Mesothelial cell of epicardium (in vitro differentiated cells): Measurements from ENCODE around the gene OLA1. TPM values are rescaled to one million over a fixed set of nuclear protein-coding genes. Genes with fewer than 3 reads are reported as not detected.

ENCODE experiments used
- DNase-seq, 2 experiments: peaks; one replicate each; pipeline ENCODE4 v3.0.0; 2021; ENCODE audit warnings: low spot score in 2 of 2; ENCODE audit not compliant: unreplicated experiment in 2 of 2
- H3K27ac Mint-ChIP-seq: 2 replicates; pipeline ENCODE4 v1.8.0; 2021; ENCODE audit warnings: mixed read lengths
- H3K27me3 Mint-ChIP-seq: 2 replicates; pipeline ENCODE4 v1.8.0; 2021; ENCODE audit warnings: low read depth, mixed read lengths
- H3K36me3 Mint-ChIP-seq: 2 replicates; pipeline ENCODE4 v1.8.0; 2021; ENCODE audit warnings: mixed read lengths
- H3K4me1 Mint-ChIP-seq: 2 replicates; pipeline ENCODE4 v1.8.0; 2021; ENCODE audit warnings: mixed read lengths
- H3K4me3 Mint-ChIP-seq: 2 replicates; pipeline ENCODE4 v1.8.0; 2021; ENCODE audit warnings: mild to moderate bottlenecking, moderate library complexity, mixed read lengths
- H3K9me3 Mint-ChIP-seq: 2 replicates; pipeline ENCODE4 v1.8.0; 2021; ENCODE audit warnings: mixed read lengths
- total RNA-seq: library from RNA; stranded (reverse); gene quantifications from 3 replicates; pipeline ENCODE4 v1.2.1, GENCODE V29; 2021
- TF ChIP-seq, protein P1 (sequence below): fragments of 200-600 bp; sonication (generic); IDR thresholded peaks from one replicate; pipeline ENCODE4 v1.5.0; 2021; ENCODE audit warnings: antibody characterized with exemption; ENCODE audit not compliant: unreplicated experiment

The OLA1 gene
- total RNA-seq, 1 donor from 2014 or later = 87.3 TPM

DNA sequence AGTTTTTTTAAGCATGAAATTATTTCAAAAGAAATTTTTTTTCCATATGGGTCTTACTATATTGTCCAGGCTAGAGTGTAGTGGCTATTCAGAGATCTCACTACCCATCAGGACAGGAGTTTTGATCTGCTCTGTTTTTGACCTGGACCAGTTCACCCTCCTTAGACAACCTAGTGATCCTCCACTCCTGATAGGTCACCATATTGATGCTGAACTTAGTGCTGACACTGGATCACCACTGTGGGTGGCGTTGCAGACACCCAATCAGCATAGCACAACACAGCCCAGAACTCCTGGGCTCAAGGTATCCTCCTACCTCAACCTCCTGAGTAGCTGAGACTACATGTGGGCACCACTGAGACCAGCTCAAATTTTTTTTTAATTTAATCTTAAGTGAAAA, 8.2 kb downstream of the OLA1 start:
- Mint-ChIP-seq H3K27ac (no peak overlapping the region), H3K27me3 (no peaks in the 10 kb centered on the region), H3K4me1 (no peaks in the 10 kb centered on the region), H3K4me3 (no peak overlapping the region), H3K9me3 (no peaks in the 10 kb centered on the region), H3K36me3 (peaks cover 14% of the 10 kb centered on the region)
- TF ChIP-seq, protein P1, sequence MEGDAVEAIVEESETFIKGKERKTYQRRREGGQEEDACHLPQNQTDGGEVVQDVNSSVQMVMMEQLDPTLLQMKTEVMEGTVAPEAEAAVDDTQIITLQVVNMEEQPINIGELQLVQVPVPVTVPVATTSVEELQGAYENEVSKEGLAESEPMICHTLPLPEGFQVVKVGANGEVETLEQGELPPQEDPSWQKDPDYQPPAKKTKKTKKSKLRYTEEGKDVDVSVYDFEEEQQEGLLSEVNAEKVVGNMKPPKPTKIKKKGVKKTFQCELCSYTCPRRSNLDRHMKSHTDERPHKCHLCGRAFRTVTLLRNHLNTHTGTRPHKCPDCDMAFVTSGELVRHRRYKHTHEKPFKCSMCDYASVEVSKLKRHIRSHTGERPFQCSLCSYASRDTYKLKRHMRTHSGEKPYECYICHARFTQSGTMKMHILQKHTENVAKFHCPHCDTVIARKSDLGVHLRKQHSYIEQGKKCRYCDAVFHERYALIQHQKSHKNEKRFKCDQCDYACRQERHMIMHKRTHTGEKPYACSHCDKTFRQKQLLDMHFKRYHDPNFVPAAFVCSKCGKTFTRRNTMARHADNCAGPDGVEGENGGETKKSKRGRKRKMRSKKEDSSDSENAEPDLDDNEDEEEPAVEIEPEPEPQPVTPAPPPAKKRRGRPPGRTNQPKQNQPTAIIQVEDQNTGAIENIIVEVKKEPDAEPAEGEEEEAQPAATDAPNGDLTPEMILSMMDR = no peak
- no peak for DNase-seq

DNA sequence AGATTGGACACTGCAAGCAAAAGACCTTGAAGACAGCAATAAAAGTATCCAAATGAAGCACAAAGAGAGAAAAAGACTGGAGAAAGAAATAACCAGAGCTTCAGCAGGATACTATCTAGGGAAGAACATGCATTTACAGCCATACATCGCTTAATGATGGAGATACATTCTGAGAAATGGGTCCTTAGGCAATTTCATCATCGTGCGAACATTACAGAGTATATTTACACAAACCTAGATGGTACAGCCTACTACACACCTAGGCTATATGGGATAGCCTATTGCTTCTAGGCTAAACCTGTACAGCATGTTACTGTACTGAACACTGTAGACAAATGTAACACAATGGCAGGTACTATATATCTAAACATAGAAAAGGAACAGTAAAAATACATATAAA, 11.9 kb downstream of the OLA1 start:
- TF ChIP-seq, protein P1 = no peak
- peaks cover 11% of the 10 kb centered on the region for H3K36me3 Mint-ChIP-seq
- no peak overlapping the region for H3K4me3 Mint-ChIP-seq
- H3K27me3 Mint-ChIP-seq = no peaks in the 10 kb centered on the region
- H3K9me3 Mint-ChIP-seq = no peaks in the 10 kb centered on the region
- H3K27ac Mint-ChIP-seq = no peak overlapping the region
- DNase-seq = no peak
- peaks cover 3% of the 10 kb centered on the region for H3K4me1 Mint-ChIP-seq

DNA sequence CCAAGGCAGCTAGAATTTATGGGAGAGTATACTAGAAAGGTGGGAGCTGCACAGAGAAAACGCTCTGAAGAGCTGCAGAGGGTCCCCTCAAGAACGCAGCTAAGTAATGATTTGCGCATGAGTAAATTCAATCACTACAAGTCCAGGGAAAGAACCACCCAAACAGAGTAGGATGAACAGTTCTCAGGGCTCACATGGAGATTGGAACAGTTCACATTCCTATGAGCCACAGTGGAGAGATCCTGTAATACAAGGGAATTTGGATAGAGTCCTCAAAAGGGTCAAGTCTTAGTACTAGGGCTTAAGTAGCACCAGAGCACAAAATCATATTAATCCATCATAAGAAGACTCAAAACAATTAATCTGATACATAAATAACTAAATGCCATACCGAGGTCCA, 12.7 kb downstream of the OLA1 start:
- Mint-ChIP-seq H3K4me3 (no peak overlapping the region), H3K9me3 (no peaks in the 10 kb centered on the region), H3K36me3 (peaks cover 5% of the 10 kb centered on the region), H3K27me3 (no peaks in the 10 kb centered on the region), H3K27ac (no peak overlapping the region), H3K4me1 (peaks cover 3% of the 10 kb centered on the region)
- DNase-seq = no peak
- TF ChIP-seq, protein P1 = no peak

DNA sequence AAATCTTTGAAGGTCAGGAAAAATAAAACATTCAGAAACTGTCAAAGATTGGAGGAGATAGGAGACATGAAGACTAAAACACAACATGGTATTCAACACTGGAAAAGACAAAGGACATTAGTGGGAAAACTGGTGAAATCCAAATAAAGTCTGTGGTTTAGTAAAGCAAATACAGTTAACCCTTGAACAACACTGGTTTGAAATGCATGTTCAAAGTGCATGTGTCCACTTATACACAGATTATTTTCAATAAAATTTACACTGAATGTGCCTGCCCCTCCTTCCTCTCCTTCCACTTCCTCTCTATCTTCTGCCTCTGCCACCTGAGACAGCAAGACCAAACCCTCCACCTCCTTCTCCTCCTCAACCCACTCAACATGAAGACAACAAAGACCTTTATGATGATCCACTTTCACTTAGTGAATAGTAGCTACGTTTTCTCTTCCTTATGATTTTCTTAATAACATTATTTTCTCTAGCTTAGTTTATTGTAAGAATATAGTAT, 14.5 kb downstream of the OLA1 start:
- TF ChIP-seq, protein P1 = no peak
- H3K9me3 Mint-ChIP-seq = no peaks in the 10 kb centered on the region
- H3K4me3 Mint-ChIP-seq = no peak overlapping the region
- peaks cover 3% of the 10 kb centered on the region for H3K4me1 Mint-ChIP-seq
- no peak for DNase-seq
- peaks cover 10% of the 10 kb centered on the region for H3K36me3 Mint-ChIP-seq
- H3K27me3 Mint-ChIP-seq = no peaks in the 10 kb centered on the region
- no peak overlapping the region for H3K27ac Mint-ChIP-seq

DNA sequence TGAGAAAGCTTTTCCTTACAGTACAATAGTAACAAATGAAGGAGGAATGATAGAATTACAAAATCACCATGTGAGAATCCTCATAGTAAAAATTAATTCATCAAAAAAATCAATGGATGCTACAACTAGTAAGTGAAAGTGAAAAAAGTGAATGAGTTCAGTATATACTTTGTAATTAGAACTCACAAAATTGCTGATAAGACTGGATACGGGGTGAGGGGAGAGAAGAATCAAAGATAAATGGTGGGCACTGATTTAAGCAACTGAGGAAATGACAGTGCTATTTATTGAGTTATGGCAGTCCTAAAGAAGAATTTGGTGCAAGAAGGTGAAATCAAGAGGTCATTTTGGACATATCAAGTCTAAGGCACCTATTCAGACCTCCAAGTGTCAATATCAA, 20.6 kb downstream of the OLA1 start:
- no peaks in the 10 kb centered on the region for H3K27me3 Mint-ChIP-seq
- H3K9me3 Mint-ChIP-seq = no peaks in the 10 kb centered on the region
- H3K4me1 Mint-ChIP-seq = peaks cover 7% of the 10 kb centered on the region
- DNase-seq = no peak
- TF ChIP-seq, protein P1 = no peak
- H3K36me3 Mint-ChIP-seq = peaks cover 25% of the 10 kb centered on the region
- no peak overlapping the region for H3K27ac Mint-ChIP-seq
- no peak overlapping the region for H3K4me3 Mint-ChIP-seq
